Keratinocyte (primary cell): ENCODE data around the gene MINDY4. TPM values are rescaled to one million over a fixed set of nuclear protein-coding genes. Genes with fewer than 3 reads are reported as not detected.

ENCODE experiments used
- DNase-seq: peaks from one replicate; pipeline ENCODE4 v3.0.0-alpha.2; 2011; ENCODE audit warnings: low read depth, missing footprints, low spot score
- FAIRE-seq: peaks from 2 replicates; lab custom pipeline; 2011; peaks lifted over from hg19 to GRCh38; lab: Jason Lieb, UNC
- H2AFZ ChIP-seq: 2 replicates; pipeline ENCODE4 v1.6.0; 2012; ENCODE audit warnings: low read length, control low read depth, inconsistent platforms; ENCODE audit not compliant: control insufficient read depth
- H3K27ac ChIP-seq: 2 replicates; pipeline ENCODE4 v1.5.1; 2011; ENCODE audit warnings: low read length; ENCODE audit not compliant: control insufficient read depth, insufficient read depth
- H3K27me3 ChIP-seq: 3 replicates; pipeline ENCODE4 v1.6.0; 2011; ENCODE audit warnings: low read length; ENCODE audit not compliant: control insufficient read depth, insufficient read depth; ENCODE audit errors: extremely low read depth
- H3K36me3 ChIP-seq, 2 experiments: 2 replicates in 1 of 2; 3 replicates in 1 of 2; pipeline ENCODE4 v1.5.1; 2011; ENCODE audit warnings: low read length in 2 of 2, mild to moderate bottlenecking in 1 of 2; ENCODE audit not compliant: control insufficient read depth in 2 of 2, insufficient read depth in 2 of 2; ENCODE audit errors: extremely low read depth in 1 of 2
- H3K4me1 ChIP-seq: 3 replicates; pipeline ENCODE4 v1.5.1; 2011; ENCODE audit warnings: low read length; ENCODE audit not compliant: control insufficient read depth, insufficient read depth; ENCODE audit errors: extremely low read depth
- H3K4me2 ChIP-seq: 3 replicates; pipeline ENCODE4 v1.6.0; 2011; ENCODE audit warnings: low read depth, low read length; ENCODE audit not compliant: control insufficient read depth, insufficient read depth; ENCODE audit errors: extremely low read depth
- H3K4me3 ChIP-seq, 3 experiments: fragments of 200-600 bp in 1 of 3; sonication (generic) in 1 of 3; 2 replicates in 2 of 3; 3 replicates in 1 of 3; pipeline ENCODE4 v1.5.1; 2011 to 2016; ENCODE audit warnings: low read length in 3 of 3, mild to moderate bottlenecking in 3 of 3, control low read depth in 2 of 3, inconsistent platforms in 1 of 3, low read depth in 1 of 3, mixed read lengths in 1 of 3, mixed run types in 1 of 3, moderate library complexity in 1 of 3; ENCODE audit not compliant: control insufficient read depth in 2 of 3, insufficient read depth in 2 of 3; ENCODE audit errors: extremely low read depth in 1 of 3
- H3K79me2 ChIP-seq: 2 replicates; pipeline ENCODE4 v1.6.0; 2012; ENCODE audit warnings: low read length; ENCODE audit not compliant: control insufficient read depth, insufficient read depth
- H3K9ac ChIP-seq: 3 replicates; pipeline ENCODE4 v1.6.0; 2011; ENCODE audit warnings: low read length; ENCODE audit not compliant: control insufficient read depth, insufficient read depth; ENCODE audit errors: extremely low read depth
- H3K9me1 ChIP-seq: 3 replicates; pipeline ENCODE4 v1.6.0; 2011; ENCODE audit warnings: low read length; ENCODE audit not compliant: control insufficient read depth, insufficient read depth; ENCODE audit errors: extremely low read depth
- H3K9me3 ChIP-seq: 2 replicates; pipeline ENCODE4 v1.5.1; 2012; ENCODE audit warnings: low read depth, low read length; ENCODE audit not compliant: control insufficient read depth
- H4K20me1 ChIP-seq: 3 replicates; pipeline ENCODE4 v1.6.0; 2011; ENCODE audit warnings: low read length; ENCODE audit not compliant: control insufficient read depth, insufficient read depth; ENCODE audit errors: extremely low read depth
- CTCF ChIP-seq, 3 experiments: IDR thresholded peaks in 1 of 3; conservative IDR thresholded peaks in 1 of 3; optimal IDR thresholded peaks in 1 of 3; 2 replicates in 2 of 3; 3 replicates in 1 of 3; pipeline versions ENCODE3 to v1.5.1; 2011; ENCODE audit warnings: low read length in 3 of 3, mild to moderate bottlenecking in 3 of 3, moderate library complexity in 2 of 3, control low read depth in 1 of 3, inconsistent platforms in 1 of 3; ENCODE audit not compliant: insufficient read depth in 2 of 3; ENCODE audit errors: extremely low read depth in 1 of 3
- EZH2 ChIP-seq: IDR thresholded peaks from one replicate; pipeline ENCODE4 v1.6.1; 2012; ENCODE audit warnings: inconsistent platforms, mild to moderate bottlenecking, low read length, moderate library complexity
- dilution Hi-C: fragments of 300-500 bp; cut with MboI; formaldehyde crosslinking; loops from one replicate; pipeline ENCODE4 v1.7.0; 2020; ENCODE audit warnings: low sequenced_read_pairs; ENCODE audit not compliant: extremely low pct_ligation_motif_present
- polyA plus RNA-seq, 5 experiments: library from polyadenylated mRNA; depleted of rRNA in 3 of 5; stranded (reverse) in 3 of 5; stranded (forward) in 1 of 5; unstranded in 1 of 5; fragments of >200 nt; gene quantifications; 1 replicate in 1 of 5; 2 replicates in 3 of 5; 3 replicates in 1 of 5; pipeline versions ENCODE4 v1.2.1 to v1.2.3, GENCODE V29; 2011 to 2012; ENCODE audit warnings: missing spikeins in 2 of 5, low read depth in 1 of 5, low replicate concordance in 1 of 5

The MINDY4 gene
- polyA plus RNA-seq, 1 donor (not counting 4 experiments of a cell fraction or from before 2014, with no cell fraction given): 1.5 TPM

GRCh38 chr7:30733216-30733615, 38.0 kb upstream of the MINDY4 start:
- no peak for FAIRE-seq
- TF ChIP-seq EZH2 (no peak), CTCF (optimal IDR thresholded peaks at IDR 0.05 in 1 of 3, IDR thresholded peaks at IDR 0.05 in 1 of 3, conservative IDR thresholded peaks at IDR 0.05 in 1 of 3; ENCODE audit: extremely low read depth in 1 of 3, insufficient read depth in 2 of 3, low read length in 3 of 3) (no peak)
- H3K9me3 ChIP-seq: no peaks in the 10 kb centered on the region
- H3K4me1 ChIP-seq: no peaks in the 10 kb centered on the region
- H3K79me2 ChIP-seq: no peaks in the 10 kb centered on the region
- H3K4me3 ChIP-seq: no peak overlapping the region
- no peak overlapping the region for H3K4me2 ChIP-seq
- H4K20me1 ChIP-seq: no peaks in the 10 kb centered on the region
- no peaks in the 10 kb centered on the region for H3K36me3 ChIP-seq
- no peak overlapping the region for H2AFZ ChIP-seq
- H3K9me1 ChIP-seq: no peaks in the 10 kb centered on the region
- H3K27me3 ChIP-seq: peaks cover 28% of the 10 kb centered on the region
- no peak overlapping the region for H3K9ac ChIP-seq
- dilution Hi-C loops: loop anchor here (25.0 kb wide), 1 partner anchor 96 kb away; no protein-coding TSS in a partner anchor
- no peak for DNase-seq
- H3K27ac ChIP-seq: no peak overlapping the region

GRCh38 chr7:30733691-30734090, 37.5 kb upstream of the MINDY4 start:
- no peak for DNase-seq
- dilution Hi-C loops: loop anchor here (25.0 kb wide), 1 partner anchor 96 kb away; no protein-coding TSS in a partner anchor
- no peak overlapping the region for H3K9ac ChIP-seq
- H4K20me1 ChIP-seq: no peaks in the 10 kb centered on the region
- no peak overlapping the region for H2AFZ ChIP-seq
- H3K79me2 ChIP-seq: no peaks in the 10 kb centered on the region
- peaks cover 28% of the 10 kb centered on the region for H3K27me3 ChIP-seq
- no peak for TF ChIP-seq EZH2
- TF ChIP-seq CTCF (optimal IDR thresholded peaks at IDR 0.05 in 1 of 3, IDR thresholded peaks at IDR 0.05 in 1 of 3, conservative IDR thresholded peaks at IDR 0.05 in 1 of 3; ENCODE audit: extremely low read depth in 1 of 3, insufficient read depth in 2 of 3, low read length in 3 of 3): no peak
- FAIRE-seq: no peak
- no peaks in the 10 kb centered on the region for H3K9me1 ChIP-seq
- H3K9me3 ChIP-seq: no peaks in the 10 kb centered on the region
- no peaks in the 10 kb centered on the region for H3K36me3 ChIP-seq
- H3K27ac ChIP-seq: no peak overlapping the region
- no peak overlapping the region for H3K4me3 ChIP-seq
- no peaks in the 10 kb centered on the region for H3K4me1 ChIP-seq
- H3K4me2 ChIP-seq: no peak overlapping the region
